Neural cell (in vitro differentiated cells): Measurements from ENCODE around the gene ZBTB24. TPM values are rescaled to one million over a fixed set of nuclear protein-coding genes. Genes with fewer than 3 reads are reported as not detected.

Experiments used
- H2AFZ ChIP-seq: fragments of 200-600, 300-800 bp; sonication (generic), shearing (Covaris generic); 2 replicates; pipeline ENCODE4 v1.6.0; 2014; ENCODE audit warnings: low read depth, mild to moderate bottlenecking, antibody characterized with exemption, low read length, moderate library complexity
- H3F3A ChIP-seq: fragments of 200-600 bp; shearing (Covaris generic); 2 replicates; pipeline ENCODE4 v1.6.1; 2016; ENCODE audit warnings: mild to moderate bottlenecking, moderate library complexity, mixed read lengths, antibody characterized with exemption, low read length; ENCODE audit not compliant: insufficient read depth, poor library complexity, severe bottlenecking
- H3K27ac ChIP-seq: fragments of 200-600, 300-800 bp; sonication (generic), shearing (Covaris generic); 2 replicates; pipeline ENCODE4 v1.5.1; 2014; ENCODE audit warnings: mild to moderate bottlenecking, low read length, moderate library complexity
- H3K27me3 ChIP-seq: fragments of 300-800, 200-600 bp; sonication (generic), shearing (Covaris generic); 2 replicates; pipeline ENCODE4 v1.6.0; 2014; ENCODE audit warnings: mild to moderate bottlenecking, low read depth, low read length, moderate library complexity; ENCODE audit not compliant: insufficient read depth
- H3K36me3 ChIP-seq: fragments of 300-800, 200-600 bp; sonication (generic), shearing (Covaris generic); 2 replicates; pipeline ENCODE4 v1.5.1; 2014; ENCODE audit warnings: mild to moderate bottlenecking, antibody characterized with exemption, low read length, moderate library complexity; ENCODE audit not compliant: insufficient read depth
- H3K4me2 ChIP-seq: fragments of 300-800, 200-600 bp; sonication (generic), shearing (Covaris generic); 2 replicates; pipeline ENCODE4 v1.6.0; 2014; ENCODE audit warnings: mild to moderate bottlenecking, low read length
- H3K4me3 ChIP-seq: fragments of 300-800, 200-600 bp; sonication (generic), shearing (Covaris generic); 2 replicates; pipeline ENCODE4 v1.5.1; 2014; ENCODE audit warnings: mild to moderate bottlenecking, low read length, moderate library complexity
- H3K79me2 ChIP-seq: fragments of 200-600 bp; shearing (Covaris generic); replicated peaks from 2 replicates; pipeline ENCODE4 v1.6.0; 2014; ENCODE audit warnings: mild to moderate bottlenecking, low read length, moderate library complexity; ENCODE audit not compliant: insufficient read depth
- H3K9ac ChIP-seq: fragments of 300-800, 200-600 bp; sonication (generic), shearing (Covaris generic); 2 replicates; pipeline ENCODE4 v1.6.1; 2016; ENCODE audit warnings: mild to moderate bottlenecking, low read length, mixed read lengths
- H3K9me2 ChIP-seq: fragments of 200-600 bp; shearing (Covaris generic); 2 replicates; pipeline ENCODE4 v1.6.1; 2016; ENCODE audit warnings: mild to moderate bottlenecking, low read length, mixed read lengths; ENCODE audit not compliant: insufficient read depth
- H3K9me3 ChIP-seq: fragments of 200-600, 300-800 bp; sonication (generic), shearing (Covaris generic); 2 replicates; pipeline ENCODE4 v1.6.1; 2016; ENCODE audit warnings: mild to moderate bottlenecking, mixed run types, low read length, moderate library complexity, mixed read lengths
- H4K20me1 ChIP-seq: fragments of 200-600 bp; shearing (Covaris generic); 2 replicates; pipeline ENCODE4 v1.6.1; 2016; ENCODE audit warnings: mild to moderate bottlenecking, mixed run types; ENCODE audit not compliant: insufficient read depth
- CTCF ChIP-seq: fragments of 450-650 bp; IDR thresholded peaks from 2 replicates; pipeline ENCODE4 v1.5.1; 2014; ENCODE audit warnings: antibody characterized with exemption, mild to moderate bottlenecking, moderate library complexity; ENCODE audit not compliant: poor library complexity, severe bottlenecking
- EP300 ChIP-seq: fragments of 450-650 bp; conservative IDR thresholded peaks from 2 replicates; pipeline ENCODE4 v1.6.1; 2014; ENCODE audit warnings: antibody characterized with exemption, mild to moderate bottlenecking, moderate library complexity; ENCODE audit not compliant: poor library complexity, severe bottlenecking
- EZH2 ChIP-seq: fragments of 200-600, 300-800 bp; shearing (Covaris generic), sonication (generic); IDR thresholded peaks from 2 replicates; pipeline ENCODE4 v1.6.1; 2014; ENCODE audit warnings: antibody characterized with exemption, low read length, borderline replicate concordance, mild to moderate bottlenecking; ENCODE audit not compliant: insufficient read depth, poor library complexity, severe bottlenecking
- MXI1 ChIP-seq: fragments of 450-650 bp; conservative IDR thresholded peaks from 2 replicates; pipeline ENCODE4 v1.6.1; 2014; ENCODE audit warnings: antibody characterized with exemption, mild to moderate bottlenecking; ENCODE audit not compliant: poor library complexity, severe bottlenecking
- POLR2AphosphoS5 ChIP-seq: IDR thresholded peaks from 2 replicates; pipeline ENCODE4 v1.6.1; 2012
- RAD21 ChIP-seq: fragments of 450-650 bp; conservative IDR thresholded peaks from 2 replicates; pipeline ENCODE4 v1.6.1; 2014; ENCODE audit warnings: antibody characterized with exemption, mild to moderate bottlenecking, moderate library complexity
- REST ChIP-seq: IDR thresholded peaks from 2 replicates; pipeline ENCODE4 v1.6.1; 2012; ENCODE audit warnings: borderline replicate concordance
- SMC3 ChIP-seq: fragments of 450-650 bp; conservative IDR thresholded peaks from 2 replicates; pipeline ENCODE4 v1.6.1; 2014; ENCODE audit warnings: antibody characterized with exemption, mild to moderate bottlenecking, moderate library complexity; ENCODE audit not compliant: poor library complexity
- TAF1 ChIP-seq: IDR thresholded peaks from 2 replicates; pipeline ENCODE4 v1.6.1; 2012; ENCODE audit warnings: low read depth
- polyA plus RNA-seq: library from polyadenylated mRNA; depleted of rRNA; stranded (reverse); fragments of >200 nt; gene quantifications from 2 replicates; pipeline ENCODE4 v1.2.3, GENCODE V29; 2014

The ZBTB24 gene
- polyA plus RNA-seq, 1 donor from 2014 or later = 6.0 TPM

GRCh38 chr6:109454496-109455436, 28.3 kb downstream of the ZBTB24 start:
- TF ChIP-seq REST (peak; percentile 19), TAF1 (peak; percentile 47), EP300 (no peak), CTCF (no peak), RAD21 (no peak), EZH2 (no peak), POLR2AphosphoS5 (no peak), MXI1 (peak; percentile 7)
- H2AFZ ChIP-seq = peak overlapping the region; percentile 97
- H3K79me2 ChIP-seq = peaks cover 8% of the 10 kb centered on the region
- peak overlapping the region; percentile 58 for H3K4me2 ChIP-seq
- H3K9me2 ChIP-seq = no peaks in the 10 kb centered on the region
- peak overlapping the region; percentile 77 for H3K27ac ChIP-seq
- H3K9me3 ChIP-seq = no peaks in the 10 kb centered on the region
- H3K27me3 ChIP-seq = no peaks in the 10 kb centered on the region
- peak overlapping the region; percentile 97 for H3K4me3 ChIP-seq
- H4K20me1 ChIP-seq = no peaks in the 10 kb centered on the region
- peak overlapping the region; percentile 94 for H3K9ac ChIP-seq
- H3F3A ChIP-seq = no peaks in the 10 kb centered on the region
- no peaks in the 10 kb centered on the region for H3K36me3 ChIP-seq

GRCh38 chr6:109453594-109454495, 29.2 kb downstream of the ZBTB24 start:
- no peaks in the 10 kb centered on the region for H4K20me1 ChIP-seq
- H3F3A ChIP-seq = no peaks in the 10 kb centered on the region
- H3K4me3 ChIP-seq = peak overlapping the region; percentile 97
- no peaks in the 10 kb centered on the region for H3K36me3 ChIP-seq
- TF ChIP-seq SMC3 (no peak), POLR2AphosphoS5 (no peak), RAD21 (no peak), EP300 (no peak), MXI1 (no peak), EZH2 (no peak)
- H3K27ac ChIP-seq = peak overlapping the region; percentile 77
- H3K4me2 ChIP-seq = peak overlapping the region; percentile 58
- H2AFZ ChIP-seq = no peak overlapping the region
- H3K9me2 ChIP-seq = no peaks in the 10 kb centered on the region
- H3K9ac ChIP-seq = peak overlapping the region; percentile 94
- H3K9me3 ChIP-seq = no peaks in the 10 kb centered on the region
- peaks cover 8% of the 10 kb centered on the region for H3K79me2 ChIP-seq
- no peaks in the 10 kb centered on the region for H3K27me3 ChIP-seq
